ENCODE measurements around the gene CUX1.

- TF ChIP-seq CTCF (IDR thresholded peaks at IDR 0.05; ENCODE audit: borderline replicate concordance, extremely low read depth, low read length, poor library complexity, severe bottlenecking) (no peak), EZH2 (IDR thresholded peaks at IDR 0.05; ENCODE audit: borderline replicate concordance, low read depth, low read length, severe bottlenecking) (no peak)
These were observed 219.5 kb downstream of the CUX1 start for GRCh38 chr7:102036958-102037357.
